Measurements from ENCODE around the gene TAX1BP3. TPM values are rescaled to one million over a fixed set of nuclear protein-coding genes. Genes with fewer than 3 reads are reported as not detected.

TAX1BP3 gene
- total and polyA plus RNA-seq, 9 of the 15 experiments (the other 6 are each of a cell fraction or from before 2014, with no cell fraction given) = 0.99 to 14.5 (median 6.2) TPM

DNA sequence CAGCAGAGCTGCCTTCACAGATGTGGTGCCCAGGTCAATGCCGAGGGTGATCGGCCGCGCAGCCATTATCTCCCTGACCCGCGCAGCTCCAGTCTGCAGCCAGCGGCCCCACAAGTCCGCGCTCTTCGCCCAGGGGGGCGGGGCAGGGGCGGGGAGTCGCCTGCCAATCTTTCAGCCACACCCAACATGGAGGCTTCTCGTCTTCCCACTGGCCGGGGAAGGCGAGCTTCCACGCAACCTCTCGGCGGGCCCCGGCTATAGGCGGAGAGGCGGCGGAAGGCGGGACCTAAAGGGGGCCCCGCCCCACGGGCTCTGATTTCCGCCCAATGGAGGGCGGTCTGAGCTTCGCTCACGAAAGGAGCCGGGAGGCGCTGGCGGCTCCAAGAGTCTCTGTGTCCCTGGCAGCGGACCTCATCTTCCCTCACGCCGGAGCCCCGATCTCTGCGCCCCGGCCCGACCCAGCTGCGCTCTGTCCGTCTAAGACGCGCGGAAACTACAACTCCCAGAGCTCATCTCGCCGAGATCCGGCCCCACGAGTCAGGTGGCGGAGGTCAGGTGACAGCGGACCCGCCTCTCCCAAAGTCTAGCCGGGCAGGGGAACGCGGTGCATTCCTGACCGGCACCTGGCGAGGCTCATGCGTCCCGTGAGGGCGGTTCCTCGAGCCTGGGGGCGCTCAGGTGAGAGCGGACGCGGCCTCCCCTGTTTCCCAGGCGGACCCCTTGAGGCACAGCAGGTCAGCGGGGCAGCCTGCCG, 32.0 kb downstream of the TAX1BP3 start, which contains the start of the genes CTNS and SHPK (continued):
- TF ChIP-seq UBTF (IDR thresholded peaks at IDR 0.05; ENCODE audit: borderline replicate concordance in 1 of 2, low read depth in 2 of 2, low read length in 2 of 2) (no peak), RHOXF2B (CRISPR knock-in tag; conservative IDR thresholded peaks at IDR 0.05) (no peak), CHD4 (IDR thresholded peaks at IDR 0.05; ENCODE audit: insufficient read depth, insufficient replicate concordance, low read depth, low read length, poor library complexity, severe bottlenecking) (no peak), ZNF699 (CRISPR knock-in tag; IDR thresholded peaks at IDR 0.05; ENCODE audit: insufficient replicate concordance) (no peak), ZBTB49 (CRISPR knock-in tag; IDR thresholded peaks at IDR 0.05; ENCODE audit: borderline replicate concordance) (no peak), GMEB1 (CRISPR knock-in tag; IDR thresholded peaks at IDR 0.05) (no peak), ZNF232 (CRISPR knock-in tag; IDR thresholded peaks at IDR 0.05) (no peak), MYC (IDR thresholded peaks at IDR 0.05; ENCODE audit: low read depth, low read length) (0 out of 2 replicates have a peak, but pooled peaks have one; percentile 14), MYC (CRISPR knock-in tag; IDR thresholded peaks at IDR 0.05; ENCODE audit: borderline replicate concordance, low read depth) (no peak), ZNF140 (CRISPR knock-in tag; IDR thresholded peaks at IDR 0.05) (no peak), TGIF2 (CRISPR knock-in tag; IDR thresholded peaks at IDR 0.05) (no peak), SP1 (CRISPR knock-in tag; IDR thresholded peaks at IDR 0.05) (peak; percentile 79)
- TF ChIP-seq, protein P1, sequence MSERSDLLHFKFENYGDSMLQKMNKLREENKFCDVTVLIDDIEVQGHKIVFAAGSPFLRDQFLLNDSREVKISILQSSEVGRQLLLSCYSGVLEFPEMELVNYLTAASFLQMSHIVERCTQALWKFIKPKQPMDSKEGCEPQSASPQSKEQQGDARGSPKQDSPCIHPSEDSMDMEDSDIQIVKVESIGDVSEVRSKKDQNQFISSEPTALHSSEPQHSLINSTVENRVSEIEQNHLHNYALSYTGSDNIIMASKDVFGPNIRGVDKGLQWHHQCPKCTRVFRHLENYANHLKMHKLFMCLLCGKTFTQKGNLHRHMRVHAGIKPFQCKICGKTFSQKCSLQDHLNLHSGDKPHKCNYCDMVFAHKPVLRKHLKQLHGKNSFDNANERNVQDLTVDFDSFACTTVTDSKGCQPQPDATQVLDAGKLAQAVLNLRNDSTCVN (CRISPR knock-in tag; IDR thresholded peaks at IDR 0.05) = no peak
- TF ChIP-seq, protein P2, sequence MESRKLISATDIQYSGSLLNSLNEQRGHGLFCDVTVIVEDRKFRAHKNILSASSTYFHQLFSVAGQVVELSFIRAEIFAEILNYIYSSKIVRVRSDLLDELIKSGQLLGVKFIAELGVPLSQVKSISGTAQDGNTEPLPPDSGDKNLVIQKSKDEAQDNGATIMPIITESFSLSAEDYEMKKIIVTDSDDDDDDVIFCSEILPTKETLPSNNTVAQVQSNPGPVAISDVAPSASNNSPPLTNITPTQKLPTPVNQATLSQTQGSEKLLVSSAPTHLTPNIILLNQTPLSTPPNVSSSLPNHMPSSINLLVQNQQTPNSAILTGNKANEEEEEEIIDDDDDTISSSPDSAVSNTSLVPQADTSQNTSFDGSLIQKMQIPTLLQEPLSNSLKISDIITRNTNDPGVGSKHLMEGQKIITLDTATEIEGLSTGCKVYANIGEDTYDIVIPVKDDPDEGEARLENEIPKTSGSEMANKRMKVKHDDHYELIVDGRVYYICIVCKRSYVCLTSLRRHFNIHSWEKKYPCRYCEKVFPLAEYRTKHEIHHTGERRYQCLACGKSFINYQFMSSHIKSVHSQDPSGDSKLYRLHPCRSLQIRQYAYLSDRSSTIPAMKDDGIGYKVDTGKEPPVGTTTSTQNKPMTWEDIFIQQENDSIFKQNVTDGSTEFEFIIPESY (CRISPR knock-in tag; IDR thresholded peaks at IDR 0.05) = no peak
- TF ChIP-seq, protein P3, sequence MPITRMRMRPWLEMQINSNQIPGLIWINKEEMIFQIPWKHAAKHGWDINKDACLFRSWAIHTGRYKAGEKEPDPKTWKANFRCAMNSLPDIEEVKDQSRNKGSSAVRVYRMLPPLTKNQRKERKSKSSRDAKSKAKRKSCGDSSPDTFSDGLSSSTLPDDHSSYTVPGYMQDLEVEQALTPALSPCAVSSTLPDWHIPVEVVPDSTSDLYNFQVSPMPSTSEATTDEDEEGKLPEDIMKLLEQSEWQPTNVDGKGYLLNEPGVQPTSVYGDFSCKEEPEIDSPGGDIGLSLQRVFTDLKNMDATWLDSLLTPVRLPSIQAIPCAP (CRISPR knock-in tag; IDR thresholded peaks at IDR 0.05; ENCODE audit: borderline replicate concordance) = no peak

Data from K562 (cell line).